ENCODE results near the gene PTPRJ.

DNA sequence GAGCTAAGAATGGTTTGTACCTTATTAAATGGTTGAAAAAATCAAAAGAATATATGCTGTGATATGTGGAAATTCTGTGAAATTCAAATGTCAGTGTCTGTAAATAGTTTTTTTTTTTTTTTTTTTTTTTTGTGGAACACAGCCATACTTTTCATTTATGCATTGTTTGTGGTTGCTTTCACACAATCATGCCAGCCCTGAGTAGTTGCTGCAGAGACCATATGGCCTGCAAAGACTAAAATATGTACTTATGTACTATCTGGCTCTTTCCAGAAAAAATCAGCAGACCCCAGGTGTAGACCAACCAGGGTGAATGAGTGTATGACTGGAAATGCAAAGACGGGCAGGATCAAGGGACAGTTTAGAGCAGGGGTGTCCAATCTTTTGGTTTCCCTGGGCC is 98.3 kb downstream of the PTPRJ start:
- TF ChIP-seq, protein P1, sequence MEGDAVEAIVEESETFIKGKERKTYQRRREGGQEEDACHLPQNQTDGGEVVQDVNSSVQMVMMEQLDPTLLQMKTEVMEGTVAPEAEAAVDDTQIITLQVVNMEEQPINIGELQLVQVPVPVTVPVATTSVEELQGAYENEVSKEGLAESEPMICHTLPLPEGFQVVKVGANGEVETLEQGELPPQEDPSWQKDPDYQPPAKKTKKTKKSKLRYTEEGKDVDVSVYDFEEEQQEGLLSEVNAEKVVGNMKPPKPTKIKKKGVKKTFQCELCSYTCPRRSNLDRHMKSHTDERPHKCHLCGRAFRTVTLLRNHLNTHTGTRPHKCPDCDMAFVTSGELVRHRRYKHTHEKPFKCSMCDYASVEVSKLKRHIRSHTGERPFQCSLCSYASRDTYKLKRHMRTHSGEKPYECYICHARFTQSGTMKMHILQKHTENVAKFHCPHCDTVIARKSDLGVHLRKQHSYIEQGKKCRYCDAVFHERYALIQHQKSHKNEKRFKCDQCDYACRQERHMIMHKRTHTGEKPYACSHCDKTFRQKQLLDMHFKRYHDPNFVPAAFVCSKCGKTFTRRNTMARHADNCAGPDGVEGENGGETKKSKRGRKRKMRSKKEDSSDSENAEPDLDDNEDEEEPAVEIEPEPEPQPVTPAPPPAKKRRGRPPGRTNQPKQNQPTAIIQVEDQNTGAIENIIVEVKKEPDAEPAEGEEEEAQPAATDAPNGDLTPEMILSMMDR (IDR thresholded peaks at IDR 0.05; ENCODE audit: low read depth, low read length, missing input control) = no peak
- TF ChIP-seq, protein P2, sequence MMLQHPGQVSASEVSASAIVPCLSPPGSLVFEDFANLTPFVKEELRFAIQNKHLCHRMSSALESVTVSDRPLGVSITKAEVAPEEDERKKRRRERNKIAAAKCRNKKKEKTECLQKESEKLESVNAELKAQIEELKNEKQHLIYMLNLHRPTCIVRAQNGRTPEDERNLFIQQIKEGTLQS (IDR thresholded peaks at IDR 0.05) = no peak
- TF ChIP-seq EGR1 (IDR thresholded peaks at IDR 0.05; ENCODE audit: low read depth in 2 of 2) (no peak), TAF1 (conservative IDR thresholded peaks at IDR 0.05) (no peak), RAD21 (IDR thresholded peaks at IDR 0.05) (no peak), GABPA (IDR thresholded peaks at IDR 0.05 in 1 of 2, conservative IDR thresholded peaks at IDR 0.05 in 1 of 2) (no peak)
- TF ChIP-seq, protein P3, sequence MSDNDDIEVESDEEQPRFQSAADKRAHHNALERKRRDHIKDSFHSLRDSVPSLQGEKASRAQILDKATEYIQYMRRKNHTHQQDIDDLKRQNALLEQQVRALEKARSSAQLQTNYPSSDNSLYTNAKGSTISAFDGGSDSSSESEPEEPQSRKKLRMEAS (IDR thresholded peaks at IDR 0.05) = no peak

All from liver (tissue), 3 donors.